LNCAP (cell line): Measurements from ENCODE around the gene SLC2A13.

Source experiments
- CTCF ChIP-seq: fragments of 450-650 bp; IDR thresholded peaks from 2 replicates; pipeline ENCODE4 v1.5.1; 2017; ENCODE audit warnings: mild to moderate bottlenecking

SLC2A13 gene

GRCh38 chr12:40068416-40068815, 37.5 kb downstream of the SLC2A13 start:
- TF ChIP-seq CTCF: no peak

GRCh38 chr12:40065636-40066035, 40.2 kb downstream of the SLC2A13 start:
- TF ChIP-seq CTCF: no peak

- TF ChIP-seq CTCF: no peak
Observed at GRCh38 chr12:40063414-40063813, 42.5 kb downstream of the SLC2A13 start.

GRCh38 chr12:40058721-40059190, 47.1 kb downstream of the SLC2A13 start:
- no peak for TF ChIP-seq CTCF

GRCh38 chr12:40056373-40056772, 49.5 kb downstream of the SLC2A13 start:
- TF ChIP-seq CTCF: no peak

- no peak for TF ChIP-seq CTCF
Observed at GRCh38 chr12:40055776-40056175, 50.1 kb downstream of the SLC2A13 start.

GRCh38 chr12:40055228-40055579, 50.7 kb downstream of the SLC2A13 start:
- TF ChIP-seq CTCF: no peak

- no peak for TF ChIP-seq CTCF
Observed at GRCh38 chr12:40054555-40055227, 51.2 kb downstream of the SLC2A13 start.
